ENCODE data around the gene LRRC1.

DNA sequence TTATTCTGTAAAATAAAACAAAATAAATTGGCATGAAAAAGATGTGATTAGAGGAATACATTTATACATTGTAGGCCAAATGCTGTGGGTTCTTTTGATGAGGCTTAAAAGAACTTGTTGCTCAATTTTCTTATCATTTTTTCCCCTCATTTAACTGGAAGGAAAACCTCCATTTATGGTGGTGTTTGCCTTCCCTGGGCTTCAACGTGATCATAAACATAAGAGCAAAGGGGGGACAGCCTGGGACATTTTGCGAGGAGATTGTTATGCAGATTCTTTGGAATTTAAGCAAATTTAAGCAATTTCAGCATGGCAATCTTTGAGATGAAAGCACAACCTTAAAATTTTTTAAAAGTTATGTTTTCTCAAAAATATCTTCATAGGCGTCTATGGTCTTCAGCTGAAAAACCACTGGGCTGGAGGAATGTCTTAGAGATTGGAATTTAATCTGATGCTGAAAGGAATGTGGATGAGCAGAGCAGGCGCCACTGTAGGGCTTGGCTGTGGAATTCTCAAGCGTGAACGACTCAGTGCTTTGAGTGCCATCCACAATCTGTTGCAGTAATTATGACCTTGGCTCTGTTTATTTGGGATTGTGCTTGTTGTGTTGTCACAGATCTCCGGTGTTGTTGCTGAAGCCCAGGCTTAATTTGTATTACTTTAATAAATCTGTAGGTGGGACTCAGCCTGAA lies 167.0 kb downstream of the LRRC1 start:
- TF ChIP-seq, protein P1, sequence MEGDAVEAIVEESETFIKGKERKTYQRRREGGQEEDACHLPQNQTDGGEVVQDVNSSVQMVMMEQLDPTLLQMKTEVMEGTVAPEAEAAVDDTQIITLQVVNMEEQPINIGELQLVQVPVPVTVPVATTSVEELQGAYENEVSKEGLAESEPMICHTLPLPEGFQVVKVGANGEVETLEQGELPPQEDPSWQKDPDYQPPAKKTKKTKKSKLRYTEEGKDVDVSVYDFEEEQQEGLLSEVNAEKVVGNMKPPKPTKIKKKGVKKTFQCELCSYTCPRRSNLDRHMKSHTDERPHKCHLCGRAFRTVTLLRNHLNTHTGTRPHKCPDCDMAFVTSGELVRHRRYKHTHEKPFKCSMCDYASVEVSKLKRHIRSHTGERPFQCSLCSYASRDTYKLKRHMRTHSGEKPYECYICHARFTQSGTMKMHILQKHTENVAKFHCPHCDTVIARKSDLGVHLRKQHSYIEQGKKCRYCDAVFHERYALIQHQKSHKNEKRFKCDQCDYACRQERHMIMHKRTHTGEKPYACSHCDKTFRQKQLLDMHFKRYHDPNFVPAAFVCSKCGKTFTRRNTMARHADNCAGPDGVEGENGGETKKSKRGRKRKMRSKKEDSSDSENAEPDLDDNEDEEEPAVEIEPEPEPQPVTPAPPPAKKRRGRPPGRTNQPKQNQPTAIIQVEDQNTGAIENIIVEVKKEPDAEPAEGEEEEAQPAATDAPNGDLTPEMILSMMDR (IDR thresholded peaks at IDR 0.05 in 8 of 11, conservative IDR thresholded peaks at IDR 0.05 in 3 of 11), result no peak
- TF ChIP-seq POLR2A (IDR thresholded peaks at IDR 0.05), result no peak
- TF ChIP-seq POLR2AphosphoS5 (IDR thresholded peaks at IDR 0.05), result no peak

Data from spleen (tissue), 7 donors.